NCI-H2081 (cell line): ENCODE measurements around the gene CFAP70.

ENCODE experiments used
- DNase-seq, 2 experiments: peaks; one replicate each; lab custom pipeline; 2025; lab: John Stamatoyannopoulos, UW

The CFAP70 gene

DNA sequence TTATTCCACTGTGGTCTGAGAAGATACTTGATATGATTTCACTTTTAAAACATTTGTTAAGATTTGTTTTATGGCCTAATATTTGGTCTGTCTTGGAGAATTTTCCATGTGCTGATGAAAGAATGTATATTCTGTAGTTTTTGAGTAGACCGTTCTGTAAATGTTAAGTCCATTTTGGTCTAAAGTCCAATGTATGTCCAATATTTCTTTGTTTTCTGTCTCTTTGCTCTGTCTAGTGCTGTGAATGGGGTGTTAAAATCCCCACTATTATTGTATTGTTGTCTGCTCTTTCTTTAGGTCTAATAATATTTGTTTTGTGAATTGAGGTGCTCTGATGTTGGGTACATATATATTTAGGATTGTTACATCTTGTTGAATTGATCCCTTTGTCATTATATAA lies 142.9 kb downstream of the CFAP70 start:
- no peak for DNase-seq

- DNase-seq = no peak
These were observed 147.4 kb downstream of the CFAP70 start for GRCh38 chr10:73211106-73211811.

DNA sequence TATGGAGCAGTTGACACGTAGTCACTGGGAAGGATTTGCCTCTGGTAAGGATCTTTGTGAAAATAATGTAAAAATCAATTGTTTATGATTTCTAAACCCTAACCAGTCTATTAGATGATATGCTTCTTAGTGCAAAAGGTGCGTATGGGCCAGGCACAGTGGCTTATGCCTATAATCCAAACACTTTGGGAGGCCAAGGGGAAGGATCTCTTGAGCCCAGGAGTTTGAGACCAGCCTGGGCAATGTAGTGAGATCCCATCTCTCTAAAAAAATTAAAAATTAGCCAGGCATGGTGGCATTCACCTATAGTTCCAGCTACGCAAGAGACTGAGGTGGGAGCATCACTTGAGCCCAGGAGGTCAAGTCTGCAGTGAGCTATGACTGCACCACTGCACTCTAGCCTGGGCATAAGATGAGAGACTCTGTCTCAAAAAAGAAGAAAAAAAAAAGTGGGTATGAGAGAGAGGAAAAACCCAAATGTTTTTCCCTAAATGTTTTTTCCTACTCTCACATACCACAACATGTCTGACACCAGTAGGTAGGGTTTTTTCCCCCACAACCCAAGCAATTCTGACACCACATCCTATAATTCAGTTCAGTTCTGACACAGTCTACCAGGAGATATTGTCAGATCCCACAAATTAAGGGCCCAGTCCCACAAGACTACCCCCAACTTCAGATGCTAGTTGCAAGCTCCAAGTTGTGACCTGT lies 148.1 kb downstream of the CFAP70 start:
- no peak for DNase-seq

DNA sequence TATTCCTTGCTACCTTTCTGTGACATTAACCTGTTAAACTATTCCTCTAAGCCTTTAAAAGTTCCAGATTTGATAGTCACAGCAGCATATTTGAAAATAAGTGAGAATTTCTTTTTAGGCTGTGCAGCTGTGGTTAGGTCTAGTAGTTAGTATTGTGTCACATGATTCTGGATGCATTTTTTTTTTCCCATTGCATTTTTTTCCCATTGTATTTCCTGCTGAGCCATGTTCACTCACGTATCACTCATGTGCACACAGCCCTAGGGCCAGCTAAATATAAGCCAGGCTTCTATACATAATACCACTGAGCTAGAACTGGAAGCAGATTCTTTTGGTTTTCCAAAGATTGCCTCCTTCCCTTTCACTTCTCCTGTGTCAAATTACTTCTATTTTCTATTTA lies 149.0 kb downstream of the CFAP70 start:
- DNase-seq = no peak

DNA sequence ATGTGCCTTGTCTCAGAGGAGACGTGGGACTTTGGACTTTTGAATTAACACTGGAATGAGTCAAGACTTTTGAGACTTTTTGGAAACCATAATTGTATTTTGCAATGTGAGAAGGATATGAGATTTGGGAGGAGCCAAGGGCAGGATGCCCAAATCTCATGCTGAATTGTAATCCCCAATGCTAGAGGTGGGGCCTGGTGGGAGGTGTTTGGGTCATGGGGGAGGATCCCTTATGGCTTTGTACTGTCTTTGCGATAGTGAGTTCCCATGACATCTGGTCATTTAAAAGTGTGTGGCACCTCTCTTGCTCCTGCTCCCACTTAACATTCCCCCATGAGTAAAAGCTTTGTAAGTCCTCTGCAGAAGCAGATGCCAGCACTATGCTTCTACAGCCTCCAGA lies 150.8 kb downstream of the CFAP70 start:
- DNase-seq = no peak

- DNase-seq = no peak
These were observed 152.3 kb downstream of the CFAP70 start for GRCh38 chr10:73206385-73206784.

DNA sequence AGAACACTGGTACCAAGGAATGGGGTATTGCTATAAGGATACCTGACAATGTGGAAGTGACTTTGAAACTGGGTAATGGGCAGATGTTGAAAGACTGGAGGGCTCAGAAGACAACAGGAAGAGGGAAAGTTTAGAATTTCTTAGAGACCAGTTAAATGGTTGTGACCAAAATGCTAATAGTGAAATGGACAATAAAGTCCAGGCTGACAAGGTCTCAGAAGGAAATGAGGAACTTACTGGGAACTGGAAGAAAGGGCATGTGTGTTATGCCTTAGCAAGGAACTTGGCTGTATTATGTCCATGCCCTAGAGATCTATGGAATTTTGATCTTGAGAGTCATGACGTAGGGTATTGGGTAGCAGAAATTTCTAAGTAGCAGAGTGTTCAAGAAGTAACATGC lies 152.8 kb downstream of the CFAP70 start:
- DNase-seq = no peak

- DNase-seq = no peak
These were observed 153.6 kb downstream of the CFAP70 start for GRCh38 chr10:73205081-73205480.
